IMR-90 (cell line): ENCODE results near the gene AK1. TPM values are rescaled to one million over a fixed set of nuclear protein-coding genes. Genes with fewer than 3 reads are reported as not detected.

Experiments used
- ATAC-seq: fragments of 200-7000 bp; cut with Tn5 transposase; 2 replicates; pipeline ENCODE4 v1.9.1; 2020; ENCODE audit warnings: low read depth, mild to moderate bottlenecking, moderate library complexity
- BruUV-seq: library from RNA; stranded (reverse); fragments of 400-500 nt; replicated peaks from 2 replicates; lab custom pipeline; 2021; lab: Mats Ljungman, UMichigan
- CTCF ChIA-PET: fragments of 300-600 bp; formaldehyde crosslinking; extraction: SDS; loops from one replicate; lab custom pipeline; 2021; ENCODE audit warnings: antibody characterized with exemption; lab: Yijun Ruan, JAX
- POLR2A ChIA-PET: fragments of 300-600 bp; sonication (Branson Sonifier 250); formaldehyde crosslinking; loops from one replicate; lab custom pipeline; 2022; ENCODE audit warnings: antibody characterized with exemption; ENCODE audit not compliant: unreplicated experiment; lab: Charles Lee
- DNase-seq: peaks from one replicate; pipeline ENCODE4 v3.0.0; 2013
- H2AFZ ChIP-seq: replicated peaks from 2 replicates; pipeline ENCODE3; 2013; ENCODE audit warnings: low read length, mild to moderate bottlenecking; ENCODE audit not compliant: poor library complexity
- H2AK5ac ChIP-seq: 2 replicates; pipeline ENCODE4 v1.6.1; 2013; ENCODE audit warnings: low read depth, low read length, inconsistent platforms
- H2AK9ac ChIP-seq: replicated peaks from 2 replicates; pipeline ENCODE3; 2013; ENCODE audit warnings: mild to moderate bottlenecking, low read depth, low read length, moderate library complexity; ENCODE audit not compliant: poor library complexity
- H2BK120ac ChIP-seq: 2 replicates; pipeline ENCODE4 v1.6.1; 2013; ENCODE audit warnings: low read depth, low read length, inconsistent platforms
- H2BK15ac ChIP-seq: 3 replicates; pipeline ENCODE4 v1.6.1; 2013; ENCODE audit warnings: low read depth, low read length, inconsistent platforms
- H2BK20ac ChIP-seq: 2 replicates; pipeline ENCODE4 v1.6.1; 2013; ENCODE audit warnings: low read depth, mild to moderate bottlenecking, inconsistent platforms, low read length, moderate library complexity
- H2BK5ac ChIP-seq: 2 replicates; pipeline ENCODE4 v1.6.1; 2013; ENCODE audit warnings: mild to moderate bottlenecking, low read depth, low read length, inconsistent platforms; ENCODE audit not compliant: poor library complexity, severe bottlenecking
- H3K14ac ChIP-seq: replicated peaks from 2 replicates; pipeline ENCODE4 v1.6.1; 2013; ENCODE audit warnings: low read depth, low read length, inconsistent platforms
- H3K18ac ChIP-seq: 2 replicates; pipeline ENCODE4 v1.6.1; 2013; ENCODE audit warnings: low read depth, low read length, control low read depth
- H3K23ac ChIP-seq: 2 replicates; pipeline ENCODE4 v1.6.1; 2013; ENCODE audit warnings: low read depth, low read length, inconsistent platforms
- H3K27ac ChIP-seq: 2 replicates; pipeline ENCODE4 v1.5.1; 2013; ENCODE audit warnings: mild to moderate bottlenecking, control low read depth, low read length; ENCODE audit not compliant: insufficient read depth
- H3K27me3 ChIP-seq: 2 replicates; pipeline ENCODE4 v1.6.1; 2013; ENCODE audit warnings: low read length; ENCODE audit not compliant: control insufficient read depth, insufficient read depth
- H3K36me3 ChIP-seq: 2 replicates; pipeline ENCODE4 v1.6.1; 2013; ENCODE audit warnings: low read length, mixed read lengths; ENCODE audit not compliant: control insufficient read depth, insufficient read depth
- H3K4ac ChIP-seq: 2 replicates; pipeline ENCODE4 v1.6.1; 2013; ENCODE audit warnings: low read depth, low read length, inconsistent platforms
- H3K4me1 ChIP-seq: 2 replicates; pipeline ENCODE4 v1.6.1; 2013; ENCODE audit warnings: low read length, mixed read lengths; ENCODE audit not compliant: control insufficient read depth, insufficient read depth
- H3K4me2 ChIP-seq: 2 replicates; pipeline ENCODE4 v1.6.1; 2013; ENCODE audit warnings: low read depth, mild to moderate bottlenecking, control low read depth, low read length, moderate library complexity
- H3K4me3 ChIP-seq: 2 replicates; pipeline ENCODE4 v1.5.1; 2013; ENCODE audit warnings: low read depth, mild to moderate bottlenecking, control low read depth, low read length, moderate library complexity; ENCODE audit not compliant: insufficient read depth
- H3K56ac ChIP-seq: 2 replicates; pipeline ENCODE4 v1.6.1; 2013; ENCODE audit warnings: low read length, inconsistent platforms; ENCODE audit not compliant: insufficient read depth; ENCODE audit errors: extremely low read depth
- H3K79me1 ChIP-seq, 2 experiments: 2 replicates each; pipeline ENCODE4 v1.6.1; 2013; ENCODE audit warnings: low read length in 2 of 2, inconsistent platforms in 1 of 2, low read depth in 1 of 2
- H3K9ac ChIP-seq: 2 replicates; pipeline ENCODE4 v1.6.1; 2013; ENCODE audit warnings: low read depth, low read length, control low read depth
- H3K9me1 ChIP-seq: 2 replicates; pipeline ENCODE4 v1.6.1; 2013; ENCODE audit warnings: low read length, inconsistent platforms; ENCODE audit not compliant: insufficient read depth
- H3K9me3 ChIP-seq: 2 replicates; pipeline ENCODE4 v1.6.1; 2013; ENCODE audit warnings: low read length; ENCODE audit not compliant: control insufficient read depth, insufficient read depth
- H4K20me1 ChIP-seq: 2 replicates; pipeline ENCODE4 v1.6.1; 2013; ENCODE audit warnings: low read length, inconsistent platforms; ENCODE audit not compliant: insufficient read depth
- H4K5ac ChIP-seq: 2 replicates; pipeline ENCODE4 v1.6.1; 2013; ENCODE audit warnings: mild to moderate bottlenecking, low read depth, low read length, control low read depth
- H4K8ac ChIP-seq, 2 experiments: 2 replicates each; pipeline ENCODE4 v1.6.1; 2013; ENCODE audit warnings: low read depth in 2 of 2, low read length in 2 of 2, control low read depth in 1 of 2, inconsistent platforms in 1 of 2
- H4K91ac ChIP-seq: 2 replicates; pipeline ENCODE4 v1.6.1; 2013; ENCODE audit warnings: low read depth, low read length, inconsistent platforms; ENCODE audit not compliant: insufficient read depth
- BHLHE40 ChIP-seq: fragments of 150-350 bp; IDR thresholded peaks from 2 replicates; pipeline ENCODE4 v1.6.1; 2016; ENCODE audit warnings: mild to moderate bottlenecking, low read depth, low read length
- CEBPB ChIP-seq: IDR thresholded peaks from 2 replicates; pipeline ENCODE4 v1.6.1; 2012; ENCODE audit warnings: low read depth, low read length, improper control_type of control experiment
- CHD1 ChIP-seq: IDR thresholded peaks from 2 replicates; pipeline ENCODE4 v1.6.1; 2012; ENCODE audit warnings: low read depth, low read length, improper control_type of control experiment
- FOS ChIP-seq: fragments of 150-350 bp; IDR thresholded peaks from 2 replicates; pipeline ENCODE4 v1.6.1; 2016; ENCODE audit warnings: low read depth, low read length
- MAFK ChIP-seq: IDR thresholded peaks from 2 replicates; pipeline ENCODE4 v1.6.1; 2012; ENCODE audit warnings: low read depth, low read length, improper control_type of control experiment
- MAZ ChIP-seq: IDR thresholded peaks from 2 replicates; pipeline ENCODE4 v1.6.1; 2012; ENCODE audit warnings: low read depth, mild to moderate bottlenecking, low read length, improper control_type of control experiment, moderate library complexity, borderline replicate concordance
- MXI1 ChIP-seq: IDR thresholded peaks from 2 replicates; pipeline ENCODE4 v1.6.1; 2012; ENCODE audit warnings: low read depth, mild to moderate bottlenecking, low read length, moderate library complexity, borderline replicate concordance
- NFE2L2 ChIP-seq: fragments of 150-350 bp; IDR thresholded peaks from 2 replicates; pipeline ENCODE4 v1.6.1; 2016; ENCODE audit warnings: low read depth, mild to moderate bottlenecking, low read length
- POLR2A ChIP-seq: IDR thresholded peaks from 2 replicates; pipeline ENCODE4 v1.6.1; 2012; ENCODE audit warnings: mild to moderate bottlenecking, low read depth, low read length
- RAD21 ChIP-seq: IDR thresholded peaks from 2 replicates; pipeline ENCODE4 v1.6.1; 2012; ENCODE audit warnings: low read length, improper control_type of control experiment
- RCOR1 ChIP-seq: IDR thresholded peaks from 2 replicates; pipeline ENCODE4 v1.6.1; 2012; ENCODE audit warnings: mild to moderate bottlenecking, low read length, improper control_type of control experiment; ENCODE audit not compliant: insufficient replicate concordance
- RFX5 ChIP-seq: IDR thresholded peaks from 2 replicates; pipeline ENCODE4 v1.8.0; 2012; ENCODE audit warnings: low read depth, mild to moderate bottlenecking, low read length, moderate library complexity
- SMC3 ChIP-seq: fragments of 150-350 bp; IDR thresholded peaks from 2 replicates; pipeline ENCODE4 v1.6.1; 2016; ENCODE audit warnings: low read depth, mild to moderate bottlenecking, antibody characterized with exemption, low read length, moderate library complexity
- WGBS, 2 experiments: methylation state at CpG; one replicate each; pipeline versions ENCODE4 v1.1.5 to v1.1.7; 2013; ENCODE audit warnings: missing lambda C conversion rate in 2 of 2; ENCODE audit not compliant: insufficient read length in 1 of 2; ENCODE audit errors: extremely low coverage in 2 of 2; 5-methylcytosine and 5-hydroxymethylcytosine counted together
- dilution Hi-C: fragments of 300-500 bp; cut with HindIII; formaldehyde crosslinking; loops from one replicate; pipeline ENCODE4 v1.14.3; 2018; ENCODE audit warnings: low sequenced_read_pairs; ENCODE audit not compliant: unreplicated experiment
- in situ Hi-C: fragments of 300-500 bp; cut with MboI; formaldehyde crosslinking; loops from 3 replicates; pipeline ENCODE4 v1.14.3; 2019; ENCODE audit warnings: low sequenced_read_pairs, inconsistent platforms, mixed read lengths
- intact Hi-C: fragments of 100-400 bp; cut with micrococcal nuclease; formaldehyde crosslinking; loops from 2 replicates; pipeline ENCODE4 v1.10.0; 2022
- polyA plus RNA-seq, 3 experiments: library from polyadenylated mRNA; depleted of rRNA; stranded (reverse); fragments of >200 nt; gene quantifications; 2 replicates each; pipeline ENCODE4 v1.2.3, GENCODE V29; 2012; ENCODE audit warnings: low replicate concordance in 1 of 3
- total RNA-seq: library from RNA; depleted of rRNA; stranded (reverse); fragments of >200 nt; gene quantifications from 2 replicates; pipeline ENCODE4 v1.2.3, GENCODE V29; 2012
- TF ChIP-seq, protein P1 (sequence below): conservative IDR thresholded peaks from 2 replicates; pipeline ENCODE4 v1.5.1; 2012; ENCODE audit warnings: mild to moderate bottlenecking, low read depth, low read length, improper control_type of control experiment
- TF ChIP-seq, protein P2 (sequence below): fragments of 150-350 bp; IDR thresholded peaks from 2 replicates; pipeline ENCODE4 v1.6.1; 2016; ENCODE audit warnings: low read depth, mild to moderate bottlenecking, low read length, moderate library complexity, borderline replicate concordance

The AK1 gene
- total and polyA plus RNA-seq, 2 of the 4 experiments (the other 2 are of a cell fraction), result 44.8 to 119 TPM

DNA sequence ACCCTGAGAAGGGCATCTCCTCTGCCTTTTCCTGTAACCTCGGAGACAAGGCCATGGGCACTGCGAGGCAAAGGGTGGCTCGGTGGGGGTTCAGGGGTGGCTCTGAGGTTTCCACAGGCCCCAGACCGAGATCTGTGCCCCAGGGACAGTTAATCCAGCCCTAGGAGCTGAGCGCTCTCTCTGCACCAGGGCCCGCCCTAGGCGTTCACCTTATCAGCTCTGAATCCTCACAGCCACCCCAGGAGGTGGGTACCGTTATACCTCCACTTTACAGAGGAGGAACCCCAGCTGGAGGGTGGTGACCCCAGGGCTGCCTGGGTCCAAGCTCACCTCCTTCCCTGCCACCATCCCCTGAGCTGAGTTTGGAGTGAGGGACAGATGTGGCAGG is 20.8 kb downstream of the AK1 start:
- dilution Hi-C loops, result no loop called here
- peak overlapping the region; percentile 14 for H2AFZ ChIP-seq

More for the DNA sequence above, 20.8 kb downstream of the AK1 start:
- ATAC-seq, result no peak
- H4K8ac ChIP-seq, result no peak overlapping the region
- no peak for TF ChIP-seq MXI1
- no peak for TF ChIP-seq POLR2A
- TF ChIP-seq MAFK, result no peak
- no peak for TF ChIP-seq CHD1
- TF ChIP-seq CEBPB, result no peak
- TF ChIP-seq NFE2L2, result no peak
- TF ChIP-seq RAD21, result no peak
- no peak for TF ChIP-seq RCOR1
- TF ChIP-seq, protein P1, sequence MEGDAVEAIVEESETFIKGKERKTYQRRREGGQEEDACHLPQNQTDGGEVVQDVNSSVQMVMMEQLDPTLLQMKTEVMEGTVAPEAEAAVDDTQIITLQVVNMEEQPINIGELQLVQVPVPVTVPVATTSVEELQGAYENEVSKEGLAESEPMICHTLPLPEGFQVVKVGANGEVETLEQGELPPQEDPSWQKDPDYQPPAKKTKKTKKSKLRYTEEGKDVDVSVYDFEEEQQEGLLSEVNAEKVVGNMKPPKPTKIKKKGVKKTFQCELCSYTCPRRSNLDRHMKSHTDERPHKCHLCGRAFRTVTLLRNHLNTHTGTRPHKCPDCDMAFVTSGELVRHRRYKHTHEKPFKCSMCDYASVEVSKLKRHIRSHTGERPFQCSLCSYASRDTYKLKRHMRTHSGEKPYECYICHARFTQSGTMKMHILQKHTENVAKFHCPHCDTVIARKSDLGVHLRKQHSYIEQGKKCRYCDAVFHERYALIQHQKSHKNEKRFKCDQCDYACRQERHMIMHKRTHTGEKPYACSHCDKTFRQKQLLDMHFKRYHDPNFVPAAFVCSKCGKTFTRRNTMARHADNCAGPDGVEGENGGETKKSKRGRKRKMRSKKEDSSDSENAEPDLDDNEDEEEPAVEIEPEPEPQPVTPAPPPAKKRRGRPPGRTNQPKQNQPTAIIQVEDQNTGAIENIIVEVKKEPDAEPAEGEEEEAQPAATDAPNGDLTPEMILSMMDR, result no peak
- no peak for TF ChIP-seq MAZ
- TF ChIP-seq BHLHE40, result no peak
- no peak for TF ChIP-seq SMC3
- TF ChIP-seq RFX5, result no peak
- no peak for TF ChIP-seq FOS
- TF ChIP-seq, protein P2, sequence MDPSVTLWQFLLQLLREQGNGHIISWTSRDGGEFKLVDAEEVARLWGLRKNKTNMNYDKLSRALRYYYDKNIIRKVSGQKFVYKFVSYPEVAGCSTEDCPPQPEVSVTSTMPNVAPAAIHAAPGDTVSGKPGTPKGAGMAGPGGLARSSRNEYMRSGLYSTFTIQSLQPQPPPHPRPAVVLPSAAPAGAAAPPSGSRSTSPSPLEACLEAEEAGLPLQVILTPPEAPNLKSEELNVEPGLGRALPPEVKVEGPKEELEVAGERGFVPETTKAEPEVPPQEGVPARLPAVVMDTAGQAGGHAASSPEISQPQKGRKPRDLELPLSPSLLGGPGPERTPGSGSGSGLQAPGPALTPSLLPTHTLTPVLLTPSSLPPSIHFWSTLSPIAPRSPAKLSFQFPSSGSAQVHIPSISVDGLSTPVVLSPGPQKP, result no peak
- no peak overlapping the region for H3K4me3 ChIP-seq
- WGBS, 2 experiments, result 100% methylated on average over 1 of the region's 8 CpGs; no CpG with 5 or more reads in 1 of the 2 experiments
- H2BK20ac ChIP-seq, result no peak overlapping the region
- H3K18ac ChIP-seq, result no peak overlapping the region
- POLR2A ChIA-PET, result no interaction called here
- H3K9me3 ChIP-seq, result no peaks in the 10 kb centered on the region
- CTCF ChIA-PET, result no interaction called here
- no peak overlapping the region for H2AK5ac ChIP-seq
- no peak overlapping the region for H4K91ac ChIP-seq
- no peak overlapping the region for H2BK15ac ChIP-seq
- DNase-seq, result no peak
- in situ Hi-C loops (no loop called here), intact Hi-C loops (no loop called here)
- BruUV-seq, result no TSS peak
- H3K9ac ChIP-seq, result no peak overlapping the region
- H3K79me1 ChIP-seq, result peaks cover 0 to 29% of the 10 kb centered on the region in 2 experiments; a peak in 2 of 4 replicates
- H3K4me2 ChIP-seq, result no peak overlapping the region
- no peak overlapping the region for H4K5ac ChIP-seq
- H3K9me1 ChIP-seq, result peaks cover 15% of the 10 kb centered on the region
- no peak overlapping the region for H2BK120ac ChIP-seq
- H2AK9ac ChIP-seq, result no peak overlapping the region
- peaks cover 11% of the 10 kb centered on the region for H3K4me1 ChIP-seq
- no peak overlapping the region for H3K23ac ChIP-seq
- H3K14ac ChIP-seq, result no peak overlapping the region
- no peaks in the 10 kb centered on the region for H3K27me3 ChIP-seq
- H4K20me1 ChIP-seq, result no peaks in the 10 kb centered on the region
- peaks cover 6% of the 10 kb centered on the region for H3K36me3 ChIP-seq
- H3K4ac ChIP-seq, result no peak overlapping the region
- H3K56ac ChIP-seq, result no peak overlapping the region
- no peak overlapping the region for H2BK5ac ChIP-seq
- no peak overlapping the region for H3K27ac ChIP-seq
